Lower leg skin (tissue), 3 donors: ENCODE data around the gene GAS6.

Source experiments
- CTCF ChIP-seq, 3 donors: fragments of 450-650 bp; IDR thresholded peaks; one replicate each; pipeline ENCODE4 v1.5.1; 2016; ENCODE audit warnings: antibody characterized with exemption in 3 of 3, mild to moderate bottlenecking in 3 of 3, moderate library complexity in 2 of 3
- POLR2A ChIP-seq, 2 donors: fragments of 450-650 bp; IDR thresholded peaks; one replicate each; pipeline ENCODE4 v1.6.1; 2016 to 2017; ENCODE audit warnings: antibody characterized with exemption in 2 of 2, mild to moderate bottlenecking in 1 of 2, moderate library complexity in 1 of 2

- TF ChIP-seq CTCF (IDR thresholded peaks at IDR 0.05) = no peak
- TF ChIP-seq POLR2A (IDR thresholded peaks at IDR 0.05) = no peak
Observed at GRCh38 chr13:113848431-113849260, 15.2 kb downstream of the GAS6 start.
